Naive thymus-derived CD8-positive, alpha-beta T cell (primary cell): ENCODE results near the gene LHX5. TPM values are rescaled to one million over a fixed set of nuclear protein-coding genes. Genes with fewer than 3 reads are reported as not detected.

Source experiments
- ATAC-seq, 2 donors: fragments of 150-1000 bp; cut with Tn5 transposase in 1 of 2; sonication (Bioruptor Pico), chemical (Tn5 transposase) in 1 of 2; 1 replicate in 1 of 2; 2 replicates in 1 of 2; pipeline ENCODE4 v1.10.0; 2021; ENCODE audit warnings: mild to moderate bottlenecking in 2 of 2, moderate library complexity in 2 of 2
- POLR2A ChIA-PET: fragments of 350-600 bp; sonication (Branson Sonifier 250); formaldehyde crosslinking; loops from one replicate; lab custom pipeline; 2021; ENCODE audit warnings: antibody characterized with exemption; lab: Charles Lee
- DNase-seq, 10 donors: peaks; one replicate each; pipeline versions ENCODE4 v3.0.0 to v3.0.0-alpha.2; 2020 to 2022
- H3K27ac Mint-ChIP-seq, 10 donors: one replicate each; pipeline ENCODE4 v1.8.0; 2020 to 2022; ENCODE audit warnings: mild to moderate bottlenecking in 10 of 10, mixed read lengths in 10 of 10, moderate library complexity in 4 of 10, inconsistent platforms in 1 of 10
- H3K27me3 Mint-ChIP-seq, 5 donors: one replicate each; pipeline ENCODE4 v1.8.0; 2021 to 2022; ENCODE audit warnings: mixed read lengths in 5 of 5
- H3K36me3 Mint-ChIP-seq, 3 donors: one replicate each; pipeline ENCODE4 v1.8.0; 2020 to 2022; ENCODE audit warnings: mixed read lengths in 3 of 3, mild to moderate bottlenecking in 2 of 3, inconsistent platforms in 1 of 3
- H3K4me1 Mint-ChIP-seq, 4 donors: one replicate each; pipeline ENCODE4 v1.8.0; 2021 to 2022; ENCODE audit warnings: mixed read lengths in 4 of 4
- H3K4me3 Mint-ChIP-seq, 10 donors: one replicate each; pipeline ENCODE4 v1.8.0; 2020 to 2022; ENCODE audit warnings: mild to moderate bottlenecking in 10 of 10, mixed read lengths in 10 of 10, moderate library complexity in 6 of 10, inconsistent platforms in 1 of 10
- H3K9me3 Mint-ChIP-seq, 9 donors: one replicate each; pipeline ENCODE4 v1.8.0; 2020 to 2022; ENCODE audit warnings: mixed read lengths in 9 of 9, mild to moderate bottlenecking in 3 of 9, inconsistent platforms in 1 of 9, moderate library complexity in 1 of 9
- polyA plus RNA-seq, 3 donors: library from polyadenylated mRNA; unstranded; fragments of 300-500 nt; fragmentation: Illumina TruSeq; gene quantifications; one replicate each; pipeline ENCODE4 v1.2.3, GENCODE V29; 2021
- total RNA-seq, 8 experiments: library from RNA in 2 of 8; stranded (reverse) in 2 of 8; gene quantifications; one replicate each; pipeline ENCODE4 v1.2.3 and lab custom pipeline; 2021 to 2026

The LHX5 gene
- total and polyA plus RNA-seq, 5 experiments from 2014 or later = not detected

DNA sequence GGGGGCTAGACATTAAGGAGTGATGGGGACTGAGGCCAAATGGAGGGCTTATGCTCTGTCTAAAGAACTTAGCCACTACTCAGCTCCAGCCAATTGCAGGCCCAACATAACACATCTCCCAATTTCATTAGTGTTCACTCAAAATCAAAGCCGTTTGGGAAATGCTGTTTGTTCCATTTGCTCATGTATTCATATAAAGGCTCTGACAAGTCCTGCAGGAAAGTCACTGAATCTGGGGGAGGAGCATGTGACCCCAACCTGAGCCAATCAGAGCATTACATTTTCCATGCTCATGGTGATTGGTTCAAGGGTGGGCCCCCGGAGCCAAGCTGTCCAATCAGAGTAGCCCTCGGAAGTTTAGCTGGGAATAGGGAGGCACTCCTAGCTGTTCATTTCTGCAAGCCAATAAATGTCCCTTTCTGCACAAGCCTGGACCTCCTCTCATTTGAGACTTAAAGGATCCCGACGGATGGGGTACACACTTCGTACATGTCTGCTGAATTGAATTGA is 28.6 kb downstream of the LHX5 start:
- H3K27ac Mint-ChIP-seq = no peak overlapping the region
- ATAC-seq (no peak), DNase-seq (no peak)
- peaks cover 0 to 4% (median 0%) of the 10 kb centered on the region in 4 donors for H3K4me1 Mint-ChIP-seq
- POLR2A ChIA-PET = no interaction called here
- H3K9me3 Mint-ChIP-seq = peaks cover 0 to 16% (median 2%) of the 10 kb centered on the region in 9 donors
- H3K27me3 Mint-ChIP-seq = peaks cover 16 to 59% (median 30%) of the 10 kb centered on the region in 5 donors
- peaks cover 0 to 8% (median 0%) of the 10 kb centered on the region in 3 donors for H3K36me3 Mint-ChIP-seq
- H3K4me3 Mint-ChIP-seq = no peak overlapping the region

DNA sequence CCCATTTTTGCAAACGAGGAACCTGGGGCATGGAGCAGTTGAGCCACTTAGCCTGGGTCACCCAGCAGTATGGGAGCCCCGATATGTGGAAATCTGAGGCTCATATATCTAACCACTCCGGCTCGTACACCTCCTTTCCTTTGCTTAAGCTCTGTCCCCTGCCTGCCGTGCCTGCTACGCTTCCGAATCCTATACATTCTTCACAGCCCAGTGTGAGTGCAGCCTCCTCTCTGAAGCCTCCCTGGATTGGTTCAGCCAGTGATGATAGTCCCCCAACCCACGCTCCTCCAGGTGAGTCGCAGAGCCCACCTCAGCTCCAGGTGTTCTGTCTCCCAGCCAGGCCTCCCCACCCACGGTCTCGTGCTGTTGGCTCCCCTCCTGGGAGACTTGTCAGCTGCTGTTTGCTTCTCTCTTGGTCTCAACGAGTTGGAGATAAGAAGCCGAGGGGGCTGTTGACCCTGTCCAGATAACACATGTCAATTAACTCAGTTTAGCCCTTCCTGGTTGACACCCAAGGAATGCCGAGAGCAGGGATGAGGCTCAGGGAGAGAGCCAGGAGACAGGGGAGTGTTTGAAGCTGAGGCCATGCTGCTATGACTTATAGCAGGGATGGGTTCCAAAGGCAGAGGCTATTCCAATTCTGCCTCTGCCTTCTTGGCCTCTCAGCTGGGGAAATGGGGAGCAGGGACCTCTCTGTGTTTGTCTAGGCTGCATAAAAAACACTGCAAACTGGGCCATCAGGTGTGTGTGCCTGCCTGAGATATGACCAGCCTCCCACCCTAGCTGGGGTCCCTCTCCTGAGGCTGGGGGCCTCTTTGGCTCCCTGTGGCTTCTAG is 30.5 kb downstream of the LHX5 start:
- peaks cover 0 to 2% (median 0%) of the 10 kb centered on the region in 4 donors for H3K4me1 Mint-ChIP-seq
- H3K27me3 Mint-ChIP-seq = peaks cover 9 to 41% (median 16%) of the 10 kb centered on the region in 5 donors
- POLR2A ChIA-PET = no interaction called here
- DNase-seq (no peak), ATAC-seq (no peak)
- peaks cover 0 to 7% (median 0%) of the 10 kb centered on the region in 3 donors for H3K36me3 Mint-ChIP-seq
- H3K9me3 Mint-ChIP-seq = peaks cover 0 to 14% (median 1%) of the 10 kb centered on the region in 9 donors
- H3K27ac Mint-ChIP-seq = no peak overlapping the region
- H3K4me3 Mint-ChIP-seq = no peak overlapping the region

DNA sequence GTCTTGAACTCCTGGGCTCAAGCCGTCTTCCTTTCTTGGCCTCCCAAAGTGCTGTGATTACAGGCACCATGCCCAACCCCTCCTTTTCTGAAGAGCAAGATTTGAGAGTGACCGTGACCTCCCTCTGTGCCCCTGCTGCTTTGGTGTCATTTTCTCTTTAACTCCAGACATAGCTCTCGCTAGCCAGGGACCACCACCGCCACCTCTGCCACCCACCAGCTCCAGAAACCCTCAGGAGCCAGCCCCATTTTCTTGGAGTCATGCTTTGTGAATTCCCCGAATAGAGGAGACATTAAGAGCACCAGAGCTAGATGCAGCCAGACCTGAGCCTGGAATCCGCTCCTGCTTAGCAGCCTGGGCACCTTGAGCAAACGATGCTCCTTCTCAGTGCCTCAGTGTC is 31.3 kb downstream of the LHX5 start:
- POLR2A ChIA-PET = no interaction called here
- no peaks in the 10 kb centered on the region for H3K36me3 Mint-ChIP-seq
- no peak overlapping the region for H3K27ac Mint-ChIP-seq
- H3K4me1 Mint-ChIP-seq = no peaks in the 10 kb centered on the region
- H3K27me3 Mint-ChIP-seq = peaks cover 6 to 32% (median 8%) of the 10 kb centered on the region in 5 donors
- DNase-seq (no peak), ATAC-seq (no peak)
- peaks cover 0 to 5% (median 0%) of the 10 kb centered on the region in 9 donors for H3K9me3 Mint-ChIP-seq
- no peak overlapping the region for H3K4me3 Mint-ChIP-seq

DNA sequence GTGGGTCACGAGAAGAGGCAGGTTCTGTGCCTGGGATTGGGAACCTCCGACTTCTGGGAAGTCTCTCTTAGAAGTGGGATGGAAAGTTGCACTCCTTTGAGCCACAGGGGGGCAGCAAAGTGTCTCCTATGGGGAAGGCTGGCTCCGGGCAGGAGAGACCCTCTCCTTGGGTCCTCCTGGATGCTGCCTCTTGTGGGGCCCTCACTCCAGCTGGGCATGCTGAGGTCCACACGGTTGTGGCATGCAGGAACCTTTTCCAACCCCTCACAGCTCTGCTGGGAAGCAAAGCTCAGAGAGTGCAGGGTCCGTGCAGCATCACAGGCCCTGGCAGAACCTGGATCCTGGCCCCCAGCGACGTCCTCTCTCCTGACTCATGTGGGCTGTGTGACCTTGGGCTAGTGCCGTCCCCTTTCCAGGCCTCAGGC is 32.1 kb downstream of the LHX5 start:
- Mint-ChIP-seq H3K9me3 (no peaks in the 10 kb centered on the region), H3K36me3 (no peaks in the 10 kb centered on the region), H3K27me3 (peaks cover under 1 to 26% (median 6%) of the 10 kb centered on the region in 5 donors), H3K4me1 (no peaks in the 10 kb centered on the region), H3K27ac (no peak overlapping the region), H3K4me3 (no peak overlapping the region)
- ATAC-seq (no peak), DNase-seq (no peak)
- POLR2A ChIA-PET = no interaction called here

DNA sequence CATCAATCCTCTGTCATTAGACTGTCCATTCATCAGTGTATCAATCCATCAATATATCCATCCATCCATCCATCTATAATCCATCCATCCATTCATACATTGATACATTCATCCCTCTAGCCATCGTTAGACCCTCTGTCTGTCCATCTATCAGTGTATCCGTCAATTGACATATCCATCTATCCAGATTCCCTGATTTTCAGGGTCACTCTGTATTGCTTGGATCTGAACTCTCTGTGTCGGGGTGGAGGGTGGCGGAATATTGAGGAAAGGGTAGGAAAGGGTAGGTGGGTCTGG is 32.4 kb downstream of the LHX5 start:
- no peak overlapping the region for H3K4me3 Mint-ChIP-seq
- ATAC-seq = no peak
- no peaks in the 10 kb centered on the region for H3K36me3 Mint-ChIP-seq
- POLR2A ChIA-PET = no interaction called here
- DNase-seq = no peak
- H3K4me1 Mint-ChIP-seq = no peaks in the 10 kb centered on the region
- no peaks in the 10 kb centered on the region for H3K9me3 Mint-ChIP-seq
- H3K27ac Mint-ChIP-seq = no peak overlapping the region
- peaks cover 0 to 25% (median 6%) of the 10 kb centered on the region in 5 donors for H3K27me3 Mint-ChIP-seq

DNA sequence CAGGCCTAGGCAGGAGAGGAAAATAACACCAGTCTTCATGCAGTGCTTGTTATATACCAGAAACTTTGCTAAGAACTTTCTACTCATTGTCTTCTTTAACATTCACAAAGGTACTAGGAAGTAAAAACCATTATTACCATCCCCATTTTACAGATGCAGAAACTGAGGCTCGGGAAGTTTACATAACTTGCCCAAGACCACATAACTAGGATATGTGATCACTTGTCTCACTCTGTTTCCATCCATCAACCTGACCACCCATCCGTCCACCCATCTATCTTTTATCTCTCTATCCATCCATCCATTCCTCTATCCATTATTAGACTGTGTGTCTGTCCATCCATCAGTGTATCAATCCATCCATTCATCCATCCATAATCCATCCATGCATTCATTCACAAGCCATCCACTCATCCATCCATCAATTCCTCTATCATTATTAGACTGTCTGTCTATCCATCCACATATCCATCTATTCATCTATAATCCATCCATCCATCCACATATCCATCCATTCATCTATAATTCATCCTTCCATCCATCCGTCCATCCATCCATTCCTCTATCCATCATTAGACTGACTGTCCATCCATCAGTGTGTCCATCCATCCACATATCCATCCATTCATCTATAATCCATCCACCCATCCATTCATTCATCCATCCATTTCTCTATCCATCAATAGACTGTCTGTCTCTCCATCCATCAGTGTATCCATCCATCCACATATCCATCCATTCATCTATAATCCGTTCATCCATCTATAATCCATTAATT is 33.0 kb downstream of the LHX5 start:
- H3K27me3 Mint-ChIP-seq = peaks cover 0 to 20% (median 6%) of the 10 kb centered on the region in 5 donors
- ATAC-seq (no peak), DNase-seq (no peak)
- no peaks in the 10 kb centered on the region for H3K36me3 Mint-ChIP-seq
- no peak overlapping the region for H3K4me3 Mint-ChIP-seq
- H3K9me3 Mint-ChIP-seq = no peaks in the 10 kb centered on the region
- H3K4me1 Mint-ChIP-seq = no peaks in the 10 kb centered on the region
- no peak overlapping the region for H3K27ac Mint-ChIP-seq
- POLR2A ChIA-PET = no interaction called here

DNA sequence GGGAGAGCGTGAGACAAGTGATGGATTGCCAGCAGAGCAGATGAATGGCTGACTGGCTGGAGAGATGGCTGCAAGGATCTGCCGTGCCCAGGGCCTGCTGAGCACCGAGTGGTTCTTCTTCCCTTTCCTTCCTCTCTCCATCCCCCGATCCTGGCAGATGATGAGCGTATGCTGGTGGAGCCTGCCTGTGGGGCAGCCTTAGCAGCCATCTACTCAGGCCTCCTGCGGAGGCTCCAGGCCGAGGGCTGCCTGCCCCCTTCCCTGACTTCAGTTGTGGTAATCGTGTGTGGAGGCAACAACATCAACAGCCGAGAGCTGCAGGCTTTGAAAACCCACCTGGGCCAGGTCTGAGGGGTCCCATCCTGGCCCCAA is 34.0 kb downstream of the LHX5 start:
- no peak overlapping the region for H3K27ac Mint-ChIP-seq
- POLR2A ChIA-PET = no interaction called here
- no peaks in the 10 kb centered on the region for H3K9me3 Mint-ChIP-seq
- no peaks in the 10 kb centered on the region for H3K36me3 Mint-ChIP-seq
- ATAC-seq (no peak), DNase-seq (no peak)
- no peak overlapping the region for H3K4me3 Mint-ChIP-seq
- no peaks in the 10 kb centered on the region for H3K4me1 Mint-ChIP-seq
- H3K27me3 Mint-ChIP-seq = peaks cover 3 to 15% (median 6%) of the 10 kb centered on the region in 5 donors

DNA sequence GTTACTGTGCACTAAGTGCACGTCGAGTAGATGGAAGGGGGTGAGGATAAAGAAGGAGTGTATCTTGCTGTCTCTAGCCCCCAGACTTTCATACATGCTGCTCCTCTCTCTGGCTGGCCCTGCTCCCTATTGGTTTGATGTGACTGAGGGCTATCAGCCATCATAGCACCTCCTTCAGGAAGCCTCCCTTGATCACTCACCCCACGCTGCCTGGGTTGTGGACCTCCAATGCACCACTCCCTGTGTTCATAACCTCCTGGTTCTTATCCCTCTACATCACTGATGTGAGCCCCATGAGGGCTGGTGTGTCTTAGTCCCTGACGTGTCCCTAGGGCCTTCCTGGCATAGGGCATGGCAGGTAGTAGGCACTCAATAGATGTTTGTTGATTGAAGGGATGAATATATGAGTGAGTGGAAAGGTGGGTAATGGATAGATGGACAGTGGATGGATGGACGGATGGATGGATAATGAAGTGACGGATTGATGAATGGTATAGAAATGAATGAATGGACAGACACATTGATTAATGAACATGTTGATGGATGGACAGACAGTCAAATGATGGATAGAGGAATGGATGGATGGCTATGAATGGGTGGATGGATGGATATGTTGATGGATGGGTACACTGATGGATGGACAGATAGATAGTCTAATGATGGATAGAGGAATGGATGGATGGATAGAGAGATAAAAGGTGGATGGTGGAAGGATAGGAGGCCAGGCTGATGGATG is 34.5 kb downstream of the LHX5 start:
- ATAC-seq = no peak
- Mint-ChIP-seq H3K27me3 (peaks cover 3 to 12% (median 11%) of the 10 kb centered on the region in 5 donors), H3K4me1 (no peaks in the 10 kb centered on the region), H3K9me3 (no peaks in the 10 kb centered on the region), H3K4me3 (no peak overlapping the region), H3K27ac (no peak overlapping the region), H3K36me3 (no peaks in the 10 kb centered on the region)
- DNase-seq = no peak
- POLR2A ChIA-PET = no interaction called here

DNA sequence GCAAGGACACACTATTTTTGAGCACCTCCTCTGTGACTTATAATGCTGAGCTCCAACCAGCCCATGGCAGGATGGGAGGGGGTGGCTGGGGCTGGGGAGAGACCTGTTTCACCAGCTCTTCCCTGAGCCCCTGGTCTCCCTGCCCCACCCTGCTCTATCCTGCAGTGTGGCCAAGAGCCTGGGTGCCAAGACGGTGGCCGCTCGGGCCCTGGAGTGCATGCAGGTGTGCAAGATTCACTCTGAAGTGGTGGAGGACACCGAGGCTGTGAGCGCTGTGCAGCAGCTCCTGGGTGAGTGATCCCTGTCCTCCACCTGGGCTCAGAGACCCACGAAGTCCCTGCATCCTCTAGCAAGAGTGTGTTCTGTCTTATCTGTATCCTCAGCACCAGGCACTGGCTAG is 35.1 kb downstream of the LHX5 start:
- POLR2A ChIA-PET = no interaction called here
- H3K36me3 Mint-ChIP-seq = no peaks in the 10 kb centered on the region
- H3K27me3 Mint-ChIP-seq = peaks cover 3 to 12% (median 11%) of the 10 kb centered on the region in 5 donors
- H3K4me1 Mint-ChIP-seq = no peaks in the 10 kb centered on the region
- DNase-seq (no peak), ATAC-seq (no peak)
- H3K27ac Mint-ChIP-seq = no peak overlapping the region
- no peaks in the 10 kb centered on the region for H3K9me3 Mint-ChIP-seq
- H3K4me3 Mint-ChIP-seq = no peak overlapping the region

DNA sequence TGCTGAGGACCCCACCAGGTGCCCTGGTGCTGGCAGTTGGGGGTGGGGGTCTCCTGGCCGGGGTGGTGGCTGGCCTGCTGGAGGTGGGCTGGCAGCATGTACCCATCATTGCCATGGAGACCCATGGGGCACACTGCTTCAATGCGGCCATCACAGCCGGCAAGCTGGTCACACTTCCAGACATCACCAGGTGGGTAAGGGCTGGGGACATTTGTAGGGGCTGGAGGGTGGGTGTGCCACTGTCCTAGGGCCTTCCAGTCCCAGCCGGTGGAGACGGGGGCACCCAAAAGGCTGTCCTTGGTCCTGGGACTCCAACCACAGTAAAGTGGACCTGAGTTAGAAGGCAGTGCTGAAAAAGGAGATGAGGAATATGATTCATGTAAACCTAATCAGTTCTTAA is 36.3 kb downstream of the LHX5 start:
- ATAC-seq = no peak
- Mint-ChIP-seq H3K27me3 (peaks cover 7 to 22% (median 14%) of the 10 kb centered on the region in 5 donors), H3K36me3 (no peaks in the 10 kb centered on the region), H3K27ac (no peak overlapping the region), H3K9me3 (no peaks in the 10 kb centered on the region), H3K4me1 (peaks cover 0 to 5% (median 0%) of the 10 kb centered on the region in 4 donors), H3K4me3 (no peak overlapping the region)
- POLR2A ChIA-PET = no interaction called here
- no peak for DNase-seq

DNA sequence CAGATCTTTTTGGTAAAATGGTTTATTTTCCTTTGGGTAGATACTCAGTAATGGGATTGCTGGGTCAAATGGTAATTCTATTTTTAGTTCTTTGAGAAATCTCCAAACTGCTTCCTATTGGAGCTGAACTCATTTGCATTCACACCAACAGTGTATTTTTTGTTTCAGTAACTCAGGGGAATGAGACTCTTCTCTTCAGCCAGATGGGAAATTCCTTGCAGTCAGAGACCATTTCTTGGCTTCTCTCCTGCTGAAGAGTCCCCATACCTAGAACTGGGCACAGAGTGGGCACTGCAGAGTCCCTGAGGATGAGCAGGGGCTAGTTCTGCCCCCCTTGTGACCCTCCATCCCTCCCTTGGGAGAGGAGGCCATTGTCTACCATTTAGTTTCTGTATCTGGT is 38.7 kb downstream of the LHX5 start:
- Mint-ChIP-seq H3K27me3 (peaks cover 7 to 25% (median 16%) of the 10 kb centered on the region in 5 donors), H3K4me3 (no peak overlapping the region), H3K4me1 (peaks cover 0 to 5% (median 0%) of the 10 kb centered on the region in 4 donors), H3K36me3 (no peaks in the 10 kb centered on the region), H3K9me3 (no peaks in the 10 kb centered on the region), H3K27ac (no peak overlapping the region)
- ATAC-seq (no peak), DNase-seq (no peak)
- POLR2A ChIA-PET = no interaction called here

DNA sequence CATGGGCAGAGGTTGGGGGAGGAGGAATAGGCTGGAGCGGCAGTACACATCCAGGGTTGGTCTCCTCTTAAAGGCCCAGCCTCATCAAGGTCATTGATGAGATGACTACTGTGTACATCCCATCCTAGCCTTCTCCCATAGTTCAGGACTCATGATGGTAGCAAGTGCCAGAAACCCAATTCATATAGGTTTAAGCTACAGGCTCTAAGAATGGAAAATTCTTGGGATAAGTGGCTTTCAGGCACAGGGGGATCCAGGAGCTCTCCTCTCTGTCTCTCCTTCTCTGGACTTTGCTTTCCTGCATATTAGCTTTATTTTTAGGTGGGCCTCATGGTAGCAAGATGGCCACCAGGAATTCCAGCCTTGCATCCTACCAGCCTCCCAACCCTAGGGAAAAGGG is 43.2 kb downstream of the LHX5 start:
- Mint-ChIP-seq H3K27ac (no peak overlapping the region), H3K27me3 (peaks cover 7 to 25% (median 22%) of the 10 kb centered on the region in 5 donors), H3K4me1 (peaks cover 0 to 7% (median 0%) of the 10 kb centered on the region in 4 donors), H3K4me3 (no peak overlapping the region), H3K36me3 (no peaks in the 10 kb centered on the region), H3K9me3 (no peaks in the 10 kb centered on the region)
- DNase-seq (no peak), ATAC-seq (no peak)
- POLR2A ChIA-PET = no interaction called here
